Activated B cell treated with CpG ODN at 0.5 μM for 24 hours (primary cell): ENCODE measurements around the gene TMEM117. TPM values are rescaled to one million over a fixed set of nuclear protein-coding genes. Genes with fewer than 3 reads are reported as not detected.
"Not testable (repeated sequence)": the region's sequence is repeated elsewhere in the genome, so short reads cannot be mapped to it uniquely, and the experiment has no call there.

Experiments used
- ATAC-seq: fragments of 200-7000 bp; cut with Tn5 transposase; one replicate; pipeline ENCODE4 v1.10.0; 2021; ENCODE audit warnings: low read depth, mild to moderate bottlenecking, moderate library complexity
- CTCF ChIA-PET: fragments of 350-600 bp; sonication (Branson Sonifier 250); formaldehyde crosslinking; loops from one replicate; lab custom pipeline; 2021; ENCODE audit warnings: antibody characterized with exemption; lab: Charles Lee
- POLR2A ChIA-PET: fragments of 350-600 bp; sonication (Branson Sonifier 250); formaldehyde crosslinking; loops from one replicate; lab custom pipeline; 2021; ENCODE audit warnings: antibody characterized with exemption; lab: Charles Lee
- DNase-seq: peaks from one replicate; pipeline ENCODE4 v3.0.0; 2022
- H3K27ac Mint-ChIP-seq: one replicate; pipeline ENCODE4 v1.8.0; 2020; ENCODE audit warnings: mixed read lengths
- H3K27me3 Mint-ChIP-seq: one replicate; pipeline ENCODE4 v1.8.0; 2021; ENCODE audit warnings: mixed read lengths
- H3K36me3 Mint-ChIP-seq: one replicate; pipeline ENCODE4 v1.8.0; 2021; ENCODE audit warnings: low read depth, mixed read lengths
- H3K4me1 Mint-ChIP-seq: one replicate; pipeline ENCODE4 v1.8.0; 2021; ENCODE audit warnings: mixed read lengths
- H3K4me3 Mint-ChIP-seq: one replicate; pipeline ENCODE4 v1.8.0; 2020; ENCODE audit warnings: mild to moderate bottlenecking, mixed read lengths
- H3K9me3 Mint-ChIP-seq: one replicate; pipeline ENCODE4 v1.8.0; 2020; ENCODE audit warnings: mixed read lengths
- intact Hi-C: fragments of 100-400 bp; cut with micrococcal nuclease; formaldehyde crosslinking; loops from one replicate; pipeline ENCODE4 v1.15.1; 2024
- total RNA-seq: library from RNA; stranded (reverse); gene quantifications from 2 replicates; pipeline ENCODE4 v1.2.3, GENCODE V29; 2022
- TF ChIP-seq, protein P1 (sequence below): fragments of 200-600 bp; IDR thresholded peaks from one replicate; pipeline ENCODE4 v1.8.0; 2022; ENCODE audit warnings: antibody characterized with exemption, mild to moderate bottlenecking

The TMEM117 gene
- total RNA-seq, 1 donor from 2014 or later: 4.8 TPM

DNA sequence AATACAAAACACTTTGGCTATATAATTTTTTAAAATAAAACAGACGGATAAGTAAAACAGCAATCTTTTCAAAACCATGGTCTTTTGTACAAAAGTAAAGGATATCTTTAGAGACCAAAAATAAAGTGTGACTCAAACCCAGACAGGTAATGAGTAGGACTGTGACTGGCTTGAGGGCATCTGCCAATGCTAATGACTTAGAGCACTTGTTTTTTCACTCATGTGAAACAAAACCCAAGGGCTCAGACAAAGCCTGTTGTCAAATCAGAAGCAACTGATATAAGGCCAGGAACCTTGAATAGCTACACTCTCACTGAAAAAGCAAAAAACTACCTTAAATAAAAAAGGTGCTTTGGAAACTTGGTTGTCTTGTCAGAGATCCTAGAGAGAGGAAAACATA is 357.4 kb downstream of the TMEM117 start:
- Mint-ChIP-seq H3K27ac (no peak overlapping the region), H3K4me1 (no peaks in the 10 kb centered on the region), H3K9me3 (peaks cover 2% of the 10 kb centered on the region), H3K36me3 (no peaks in the 10 kb centered on the region), H3K27me3 (no peaks in the 10 kb centered on the region), H3K4me3 (no peak overlapping the region)
- intact Hi-C loops: no loop called here
- ChIA-PET POLR2A (no interaction called here), CTCF (no interaction called here)
- DNase-seq: no peak
- no peak for ATAC-seq
- TF ChIP-seq, protein P1, sequence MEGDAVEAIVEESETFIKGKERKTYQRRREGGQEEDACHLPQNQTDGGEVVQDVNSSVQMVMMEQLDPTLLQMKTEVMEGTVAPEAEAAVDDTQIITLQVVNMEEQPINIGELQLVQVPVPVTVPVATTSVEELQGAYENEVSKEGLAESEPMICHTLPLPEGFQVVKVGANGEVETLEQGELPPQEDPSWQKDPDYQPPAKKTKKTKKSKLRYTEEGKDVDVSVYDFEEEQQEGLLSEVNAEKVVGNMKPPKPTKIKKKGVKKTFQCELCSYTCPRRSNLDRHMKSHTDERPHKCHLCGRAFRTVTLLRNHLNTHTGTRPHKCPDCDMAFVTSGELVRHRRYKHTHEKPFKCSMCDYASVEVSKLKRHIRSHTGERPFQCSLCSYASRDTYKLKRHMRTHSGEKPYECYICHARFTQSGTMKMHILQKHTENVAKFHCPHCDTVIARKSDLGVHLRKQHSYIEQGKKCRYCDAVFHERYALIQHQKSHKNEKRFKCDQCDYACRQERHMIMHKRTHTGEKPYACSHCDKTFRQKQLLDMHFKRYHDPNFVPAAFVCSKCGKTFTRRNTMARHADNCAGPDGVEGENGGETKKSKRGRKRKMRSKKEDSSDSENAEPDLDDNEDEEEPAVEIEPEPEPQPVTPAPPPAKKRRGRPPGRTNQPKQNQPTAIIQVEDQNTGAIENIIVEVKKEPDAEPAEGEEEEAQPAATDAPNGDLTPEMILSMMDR: no peak

DNA sequence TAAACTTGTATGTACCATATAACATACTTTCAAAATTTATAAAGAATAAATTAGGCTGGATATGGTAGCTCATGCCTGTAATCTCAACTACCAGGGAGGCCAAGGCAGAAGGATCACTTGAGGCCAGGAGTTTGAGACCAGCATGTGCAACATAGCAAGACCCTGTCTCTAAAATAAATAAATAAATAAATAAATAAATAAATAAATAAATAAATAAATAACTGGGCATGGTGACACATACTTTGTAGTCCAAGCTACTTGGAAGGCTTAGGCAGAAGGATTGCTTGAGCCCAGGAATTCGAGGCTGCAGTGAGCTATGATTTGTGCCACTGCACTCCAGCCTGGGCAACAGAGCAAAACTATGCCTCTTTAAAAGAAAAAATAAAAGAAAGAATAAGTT is 359.8 kb downstream of the TMEM117 start:
- POLR2A ChIA-PET, intact Hi-C loops, H3K9me3 Mint-ChIP-seq, H3K36me3 Mint-ChIP-seq, H3K27me3 Mint-ChIP-seq, H3K4me1 Mint-ChIP-seq, H3K4me3 Mint-ChIP-seq, DNase-seq, CTCF ChIA-PET, H3K27ac Mint-ChIP-seq, ATAC-seq: not testable (repeated sequence)

DNA sequence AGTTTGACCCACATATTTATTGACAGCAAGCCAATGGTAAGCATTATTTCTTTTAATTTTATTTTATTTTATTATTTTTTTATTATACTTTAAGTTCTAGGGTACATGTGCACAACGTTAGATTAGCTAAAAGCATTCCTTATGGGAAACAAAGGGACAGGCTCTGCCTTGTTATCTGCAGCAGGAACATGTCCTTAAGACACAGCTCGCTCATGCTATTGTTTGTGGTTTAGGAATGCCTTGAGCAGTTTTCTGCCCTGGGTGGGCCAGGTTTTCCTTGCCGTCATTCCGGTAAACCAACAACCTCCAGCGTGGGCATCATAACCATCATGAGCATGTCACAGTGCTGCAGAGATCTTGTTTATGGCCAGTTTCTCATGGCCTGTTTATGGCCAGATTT is 370.2 kb downstream of the TMEM117 start:
- H3K4me3 Mint-ChIP-seq: no peak overlapping the region
- DNase-seq (no peak), ATAC-seq (no peak)
- H3K27me3 Mint-ChIP-seq: no peaks in the 10 kb centered on the region
- H3K4me1 Mint-ChIP-seq: no peaks in the 10 kb centered on the region
- CTCF ChIA-PET: no interaction called here
- TF ChIP-seq, protein P1: no peak
- peaks cover 22% of the 10 kb centered on the region for H3K9me3 Mint-ChIP-seq
- H3K27ac Mint-ChIP-seq: no peak overlapping the region
- intact Hi-C loops: no loop called here
- H3K36me3 Mint-ChIP-seq: peaks cover 5% of the 10 kb centered on the region
- POLR2A ChIA-PET: no interaction called here

DNA sequence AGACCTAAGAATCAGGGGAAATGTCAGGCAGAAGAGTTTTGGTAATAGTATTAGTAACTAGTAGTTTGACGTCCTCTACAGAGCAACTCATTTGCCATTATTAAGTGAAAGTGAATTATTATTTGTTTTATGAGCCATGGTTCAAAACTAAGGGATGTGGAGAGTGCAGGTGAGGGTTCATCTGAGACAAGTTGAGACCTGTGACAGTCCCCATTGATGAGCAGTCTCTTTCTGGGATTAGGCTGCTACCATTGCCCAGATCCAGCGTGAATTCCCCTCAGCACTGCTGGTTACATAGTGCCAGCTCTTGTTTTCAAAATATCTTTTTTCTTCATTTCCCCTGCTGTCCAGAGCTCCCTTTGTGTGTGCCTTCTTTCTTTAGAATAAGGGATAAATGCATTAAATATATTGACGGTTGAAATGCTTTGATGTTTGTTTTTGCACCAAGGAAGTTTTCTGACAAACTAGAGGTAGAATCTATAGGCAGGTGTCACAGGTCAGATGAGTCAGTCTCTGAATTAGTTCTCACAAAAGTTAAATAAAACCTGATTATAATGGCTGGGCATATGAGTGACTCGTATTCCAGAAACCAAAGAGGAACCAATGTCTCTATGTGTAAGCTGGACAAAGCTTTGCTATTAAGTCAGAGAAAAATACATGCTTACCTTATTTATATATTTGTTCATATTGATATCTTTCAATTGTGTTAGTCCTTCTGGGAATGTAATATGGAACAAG is 381.4 kb downstream of the TMEM117 start:
- Mint-ChIP-seq H3K27ac (no peak overlapping the region), H3K36me3 (peaks cover 11% of the 10 kb centered on the region), H3K9me3 (peaks cover 8% of the 10 kb centered on the region), H3K4me1 (no peaks in the 10 kb centered on the region), H3K4me3 (no peak overlapping the region), H3K27me3 (no peaks in the 10 kb centered on the region)
- CTCF ChIA-PET: no interaction called here
- intact Hi-C loops: no loop called here
- ATAC-seq (no peak), DNase-seq (no peak)
- TF ChIP-seq, protein P1: no peak
- POLR2A ChIA-PET: no interaction called here

DNA sequence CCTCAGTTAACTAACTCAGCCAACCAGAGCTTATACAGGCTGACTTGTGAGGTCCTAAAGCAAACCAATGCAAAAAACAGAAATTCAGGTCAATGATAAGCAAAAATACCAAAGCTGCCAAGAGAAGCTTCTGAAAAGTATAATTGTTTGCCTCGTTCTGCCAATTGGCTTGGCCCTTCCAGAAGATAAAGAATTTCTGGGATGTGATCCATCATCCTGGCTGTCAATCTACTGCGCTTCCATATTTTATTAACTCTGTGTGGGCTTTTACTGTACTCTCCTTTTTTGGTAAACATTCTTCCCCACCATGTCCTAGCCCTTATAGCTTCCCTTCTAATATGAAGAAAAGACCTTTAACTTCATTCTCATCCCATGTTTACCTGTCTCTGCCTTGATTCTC is 387.9 kb downstream of the TMEM117 start:
- DNase-seq: no peak
- TF ChIP-seq, protein P1: no peak
- ATAC-seq: no peak

More for the DNA sequence above, 387.9 kb downstream of the TMEM117 start:
- no peak overlapping the region for H3K4me3 Mint-ChIP-seq
- ChIA-PET CTCF (no interaction called here), POLR2A (no interaction called here)
- H3K27me3 Mint-ChIP-seq: no peaks in the 10 kb centered on the region
- H3K9me3 Mint-ChIP-seq: no peaks in the 10 kb centered on the region
- H3K27ac Mint-ChIP-seq: no peak overlapping the region
- no peaks in the 10 kb centered on the region for H3K4me1 Mint-ChIP-seq
- H3K36me3 Mint-ChIP-seq: no peaks in the 10 kb centered on the region
- intact Hi-C loops: no loop called here
